ENCODE results near the gene NKX6-2. TPM values are rescaled to one million over a fixed set of nuclear protein-coding genes. Genes with fewer than 3 reads are reported as not detected.

Gene NKX6-2
- total and polyA plus RNA-seq, 2 of the 8 experiments (the other 6 are each of a cell fraction or from before 2014, with no cell fraction given), result 0.06 TPM; not detected in 1

DNA sequence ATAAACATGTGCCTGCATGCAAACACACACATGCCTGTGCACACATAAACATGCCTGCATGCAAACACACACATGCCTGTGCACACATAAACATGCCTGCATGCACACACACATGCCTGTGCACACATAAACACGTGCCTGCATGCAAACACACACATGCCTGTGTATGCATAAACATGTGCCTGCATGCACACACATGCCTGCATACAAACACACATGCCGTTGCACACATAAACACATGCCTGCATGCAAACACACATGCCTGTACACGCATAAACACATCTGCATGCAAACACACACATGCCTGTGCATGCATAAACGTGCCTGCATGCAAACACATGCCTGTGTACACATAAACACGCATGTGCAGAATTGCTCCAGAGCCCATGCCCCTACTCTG is 22.4 kb downstream of the NKX6-2 start:
- H3K79me2 ChIP-seq (ENCODE audit: control insufficient read depth in 1 of 2, insufficient read depth in 2 of 2, low read length in 2 of 2), result no peaks in the 10 kb centered on the region
- no peak for TF ChIP-seq KDM4A (IDR thresholded peaks at IDR 0.05; ENCODE audit: low read depth, low read length, severe bottlenecking)
- TF ChIP-seq SP2 (IDR thresholded peaks at IDR 0.05; ENCODE audit: low read length), result no peak
- TF ChIP-seq TAF7 (optimal IDR thresholded peaks at IDR 0.05; ENCODE audit: borderline replicate concordance, low read depth, low read length), result no peak
- TF ChIP-seq CBX5 (IDR thresholded peaks at IDR 0.05; ENCODE audit: low read depth, low read length), result no peak
- TF ChIP-seq CTBP2 (IDR thresholded peaks at IDR 0.05; ENCODE audit: borderline replicate concordance, insufficient read depth, insufficient read length, low read length), result no peak
- 87% methylated on average over 5 of the region's 5 CpGs; no CpG with 5 or more reads in 1 of the 2 experiments for WGBS, 2 experiments (ENCODE audit: extremely low coverage in 1 of 2, insufficient coverage in 1 of 2, insufficient read length in 1 of 2, insufficient replicate concordance in 2 of 2, low coverage in 1 of 2, low lambda C conversion rate in 2 of 2, missing lambda C conversion rate in 1 of 2)

More for the DNA sequence above, 22.4 kb downstream of the NKX6-2 start:
- Histone ChIP-seq H2BK120ac (replicated peaks; ENCODE audit: low read depth, low read length) (no peak overlapping the region), H4K91ac (replicated peaks; ENCODE audit: insufficient read length, low read length) (no peak overlapping the region), H2AK5ac (ENCODE audit: low read depth, low read length) (no peak overlapping the region), H2BK5ac (ENCODE audit: low read depth, low read length) (no peak overlapping the region), H3K36me3 (ENCODE audit: control insufficient read depth in 2 of 4, insufficient read depth in 4 of 4, low read length in 3 of 4) (no peaks in the 10 kb centered on the region), H2AFZ (ENCODE audit: low read length) (no peak overlapping the region), H3K4me2 (ENCODE audit: insufficient read depth in 1 of 2, low read depth in 2 of 2, low read length in 2 of 2) (no peak overlapping the region), H4K5ac (ENCODE audit: insufficient read length, low read depth, low read length) (no peak overlapping the region), H3K18ac (ENCODE audit: extremely low read depth, low read length) (no peak overlapping the region), H3K27me3 (replicated peaks in 1 of 4; ENCODE audit: control insufficient read depth in 3 of 4, extremely low read depth in 1 of 4, insufficient read depth in 3 of 4, low read length in 3 of 4) (no peaks in the 10 kb centered on the region), H2BK20ac (ENCODE audit: low read length) (no peak overlapping the region), H3K56ac (replicated peaks; ENCODE audit: insufficient read length, low read depth, low read length) (no peak overlapping the region), H3K9ac (replicated peaks in 1 of 4; ENCODE audit: extremely low read depth in 1 of 4, low read depth in 3 of 4, low read length in 3 of 4) (no peak overlapping the region), H3K4me1 (replicated peaks in 1 of 4; ENCODE audit: control insufficient read depth in 3 of 4, insufficient read depth in 4 of 4, low read length in 3 of 4) (no peaks in the 10 kb centered on the region; a peak in 1 of 7 replicates), H4K8ac (ENCODE audit: extremely low read depth, insufficient read depth, low read length) (no peak overlapping the region), H3K4ac (replicated peaks; ENCODE audit: insufficient read length, low read depth, low read length) (no peak overlapping the region), H3K23ac (ENCODE audit: insufficient read length) (no peak overlapping the region), H4K20me1 (replicated peaks in 1 of 2; ENCODE audit: control insufficient read depth in 1 of 2, insufficient read depth in 2 of 2, low read length in 2 of 2) (peaks cover 0 to 6% of the 10 kb centered on the region in 2 experiments), H3K14ac (ENCODE audit: insufficient read length) (no peak overlapping the region), H2BK15ac (ENCODE audit: low read length) (no peak overlapping the region), H3K27ac (ENCODE audit: low read depth, low read length) (no peak overlapping the region), H3K23me2 (ENCODE audit: low read depth, low read length) (no peaks in the 10 kb centered on the region), H3K4me3 (ENCODE audit: extremely low read depth in 1 of 4, insufficient read depth in 2 of 4, low read depth in 3 of 4, low read length in 4 of 4) (no peak overlapping the region), H2BK12ac (ENCODE audit: low read depth, low read length) (no peak overlapping the region), H3K9me3 (ENCODE audit: insufficient read depth in 2 of 2, low read depth in 1 of 2, low read length in 1 of 2) (peaks cover 8 to 12% of the 10 kb centered on the region in 2 experiments; a peak in 2 of 4 replicates), H3K79me1 (ENCODE audit: low read depth, low read length) (no peaks in the 10 kb centered on the region)
- DNase-seq (ENCODE audit: low read depth in 1 of 2, low spot score in 2 of 2), result no peak
- POLR2A ChIA-PET (ENCODE audit: partially characterized antibody), result interaction anchor here (0.6 kb wide), 1 partner anchor 132 kb away, joined by 3 read pairs; no protein-coding TSS in a partner anchor
- CTCF ChIA-PET (ENCODE audit: partially characterized antibody), result interaction anchor here (0.8 kb wide), 1 partner anchor 109 kb away, joined by 5 read pairs; no protein-coding TSS in a partner anchor
- FAIRE-seq, result no peak

Data from H1 (cell line).